Measurements from ENCODE around the gene TMOD4.

The TMOD4 gene

DNA sequence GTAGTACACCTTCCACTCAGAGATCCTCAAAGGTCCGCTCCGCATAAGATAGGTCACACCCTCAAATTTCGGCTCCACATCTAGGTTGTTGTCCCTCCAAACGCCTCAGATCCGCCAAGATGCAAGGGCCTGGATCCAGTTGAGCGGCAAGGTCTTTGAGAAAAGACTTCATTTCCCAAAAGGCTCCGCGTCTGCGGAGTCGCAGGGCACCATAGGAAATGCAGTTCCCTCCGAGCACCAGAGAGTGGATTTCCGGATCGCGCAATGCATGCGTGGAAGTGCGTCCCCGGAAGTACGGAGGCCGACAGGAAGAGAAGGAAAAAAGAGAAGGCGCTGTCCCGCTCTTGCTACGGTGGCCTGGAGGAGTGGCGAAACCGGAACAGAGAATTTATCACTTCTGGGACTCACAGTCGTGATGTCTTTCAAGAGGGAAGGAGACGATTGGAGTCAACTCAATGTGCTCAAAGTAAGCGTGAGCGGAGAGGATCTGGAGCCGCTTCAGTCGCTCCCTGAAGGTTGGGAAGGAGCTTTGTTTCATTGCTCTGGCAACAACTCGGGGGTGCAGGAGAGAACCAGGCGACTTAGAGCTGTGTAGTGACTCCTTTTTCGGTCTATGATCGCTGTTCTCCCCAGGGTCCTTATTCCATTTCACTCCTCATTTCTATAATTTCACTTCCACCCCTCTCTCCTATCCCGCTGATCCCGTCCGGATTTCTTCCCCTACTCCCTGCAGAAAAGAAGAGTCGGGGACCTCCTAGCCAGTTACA, 9.9 kb downstream of the TMOD4 start, which contains the start of the genes LYSMD1 and SCNM1:
TSS of gene LYSMD1 (minus strand) at position 165 of the 767 bp plus-strand sequence. CDS start 644 bp downstream, outside the sequence.
TSS of gene SCNM1 (plus strand) at position 407 of the 767 bp plus-strand sequence. CDS start at position 416, 9 bp downstream.
- TF ChIP-seq CTBP1 (IDR thresholded peaks at IDR 0.05; ENCODE audit: borderline replicate concordance), result no peak
- TF ChIP-seq L3MBTL2 (conservative IDR thresholded peaks at IDR 0.05), result peak; percentile 65; the same call in 1 of the 2 replicates
- TF ChIP-seq FOXK2 (IDR thresholded peaks at IDR 0.05), result peak; percentile 54; the same call in 1 of the 2 replicates
- TF ChIP-seq FOXA1 (IDR thresholded peaks at IDR 0.05), result no peak
- no peak for TF ChIP-seq BHLHE40 (IDR thresholded peaks at IDR 0.05; ENCODE audit: borderline replicate concordance)
- peak; percentile 94 for TF ChIP-seq SUZ12 (IDR thresholded peaks at IDR 0.05)
- no peak for TF ChIP-seq NFRKB (IDR thresholded peaks at IDR 0.05)
- no peak for TF ChIP-seq HDGF (IDR thresholded peaks at IDR 0.05; ENCODE audit: borderline replicate concordance)
- TF ChIP-seq FOXM1 (IDR thresholded peaks at IDR 0.05; ENCODE audit: borderline replicate concordance), result no peak
- no peak for TF ChIP-seq LEF1 (IDR thresholded peaks at IDR 0.05; ENCODE audit: borderline replicate concordance)
- TF ChIP-seq SP1 (IDR thresholded peaks at IDR 0.05), result no peak
- TF ChIP-seq ELF4 (IDR thresholded peaks at IDR 0.05), result peak; percentile 99
- peak; percentile 26; the same call in 1 of the 2 replicates for TF ChIP-seq PKNOX1 (IDR thresholded peaks at IDR 0.05)
- 0 out of 2 replicates have a peak, but pooled peaks have one; percentile 63 for TF ChIP-seq TARDBP (IDR thresholded peaks at IDR 0.05)
- no peak for TF ChIP-seq ARNT (IDR thresholded peaks at IDR 0.05)
- TF ChIP-seq ZNF384 (IDR thresholded peaks at IDR 0.05), result peak; percentile 90
- peak; percentile 98 for DNase-seq (ENCODE audit: extremely low spot score)
- POLR2A ChIA-PET, result interaction anchor here (0.7 to 2.2 kb wide), 11 partner anchors 8 to 116 kb away, joined by 3 to 17 read pairs (median 4); partner anchors contain the start of genes TMOD4, TNFAIP8L2, VPS72 and ZNF687
- CTCF ChIA-PET, result interaction anchor here (1.0 to 2.0 kb wide), 3 partner anchors 10 to 66 kb away, joined by 3 to 8 read pairs (median 3); partner anchors contain the start of gene TMOD4

- TF ChIP-seq TARDBP (IDR thresholded peaks at IDR 0.05) (no peak), HDGF (IDR thresholded peaks at IDR 0.05; ENCODE audit: borderline replicate concordance) (no peak), SUZ12 (IDR thresholded peaks at IDR 0.05) (no peak), PKNOX1 (IDR thresholded peaks at IDR 0.05) (no peak), ELF4 (IDR thresholded peaks at IDR 0.05) (no peak), ARNT (IDR thresholded peaks at IDR 0.05) (no peak), L3MBTL2 (conservative IDR thresholded peaks at IDR 0.05) (no peak)
- DNase-seq (ENCODE audit: extremely low spot score), result peak; percentile 62
- CTCF ChIA-PET, result interaction anchor here (1.0 to 2.0 kb wide), 2 partner anchors 12 to 66 kb away, joined by 3 to 8 read pairs; no protein-coding TSS in a partner anchor
- POLR2A ChIA-PET, result interaction anchor here (0.7 to 2.2 kb wide), 11 partner anchors 9 to 159 kb away, joined by 3 to 17 read pairs (median 4); partner anchors contain the start of genes MINDY1, TMOD4, TNFAIP8L2 and VPS72
Measured at GRCh38 chr1:151165281-151165737, 10.5 kb downstream of the TMOD4 start.

GRCh38 chr1:151164732-151165280, 11.0 kb downstream of the TMOD4 start:
- TF ChIP-seq HDGF (IDR thresholded peaks at IDR 0.05; ENCODE audit: borderline replicate concordance) (0 out of 2 replicates have a peak, but pooled peaks have one; percentile 11), NFRKB (IDR thresholded peaks at IDR 0.05) (no peak)
- CTCF ChIA-PET, result interaction anchor here (2.0 kb wide), 1 partner anchor 65 kb away, joined by 8 read pairs; no protein-coding TSS in a partner anchor
- no peak for DNase-seq (ENCODE audit: extremely low spot score)
- POLR2A ChIA-PET, result interaction anchor here (0.7 to 2.2 kb wide), 11 partner anchors 8 to 158 kb away, joined by 3 to 17 read pairs (median 4); partner anchors contain the start of genes MINDY1, TMOD4, TNFAIP8L2 and VPS72

GRCh38 chr1:151159373-151159772, 16.4 kb downstream of the TMOD4 start:
- TF ChIP-seq ARNT (IDR thresholded peaks at IDR 0.05) (no peak), CTBP1 (IDR thresholded peaks at IDR 0.05; ENCODE audit: borderline replicate concordance) (no peak), ZNF384 (IDR thresholded peaks at IDR 0.05) (no peak), SP1 (IDR thresholded peaks at IDR 0.05) (no peak), PKNOX1 (IDR thresholded peaks at IDR 0.05) (no peak), LEF1 (IDR thresholded peaks at IDR 0.05; ENCODE audit: borderline replicate concordance) (no peak), FOXK2 (IDR thresholded peaks at IDR 0.05) (no peak), SUZ12 (IDR thresholded peaks at IDR 0.05) (no peak), L3MBTL2 (conservative IDR thresholded peaks at IDR 0.05) (no peak)
- ChIA-PET POLR2A (no interaction called here), CTCF (interaction anchor here (1.1 kb wide), 1 partner anchor 60 kb away, joined by 3 read pairs; no protein-coding TSS in a partner anchor)
- no peak for DNase-seq (ENCODE audit: extremely low spot score)

DNA sequence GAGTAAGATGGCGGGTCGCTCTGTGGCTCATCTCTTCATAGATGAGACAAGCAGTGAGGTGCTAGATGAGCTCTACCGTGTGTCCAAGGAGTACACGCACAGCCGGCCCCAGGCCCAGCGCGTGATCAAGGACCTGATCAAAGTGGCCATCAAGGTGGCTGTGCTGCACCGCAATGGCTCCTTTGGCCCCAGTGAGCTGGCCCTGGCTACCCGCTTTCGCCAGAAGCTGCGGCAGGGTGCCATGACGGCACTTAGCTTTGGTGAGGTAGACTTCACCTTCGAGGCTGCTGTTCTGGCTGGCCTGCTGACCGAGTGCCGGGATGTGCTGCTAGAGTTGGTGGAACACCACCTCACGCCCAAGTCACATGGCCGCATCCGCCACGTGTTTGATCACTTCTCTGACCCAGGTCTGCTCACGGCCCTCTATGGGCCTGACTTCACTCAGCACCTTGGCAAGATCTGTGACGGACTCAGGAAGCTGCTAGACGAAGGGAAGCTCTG, 17.0 kb downstream of the TMOD4 start:
- POLR2A ChIA-PET, result no interaction called here
- TF ChIP-seq ARNT (IDR thresholded peaks at IDR 0.05) (no peak), CTBP1 (IDR thresholded peaks at IDR 0.05; ENCODE audit: borderline replicate concordance) (no peak), L3MBTL2 (conservative IDR thresholded peaks at IDR 0.05) (no peak), SP1 (IDR thresholded peaks at IDR 0.05) (no peak), SUZ12 (IDR thresholded peaks at IDR 0.05) (no peak), FOXA1 (IDR thresholded peaks at IDR 0.05) (no peak), FOXK2 (IDR thresholded peaks at IDR 0.05) (no peak), LEF1 (IDR thresholded peaks at IDR 0.05; ENCODE audit: borderline replicate concordance) (no peak), FOXM1 (IDR thresholded peaks at IDR 0.05; ENCODE audit: borderline replicate concordance) (no peak), HDGF (IDR thresholded peaks at IDR 0.05; ENCODE audit: borderline replicate concordance) (no peak), NFRKB (IDR thresholded peaks at IDR 0.05) (no peak)
- CTCF ChIA-PET, result interaction anchor here (0.5 to 1.1 kb wide), 2 partner anchors 59 to 67 kb away, joined by 3 to 4 read pairs; no protein-coding TSS in a partner anchor
- DNase-seq (ENCODE audit: extremely low spot score), result no peak
